ENCODE measurements around the gene WWOX. TPM values are rescaled to one million over a fixed set of nuclear protein-coding genes. Genes with fewer than 3 reads are reported as not detected.

Gene WWOX
- polyA plus RNA-seq, 6 donors from 2014 or later = 9.1 to 17.0 (median 12.5) TPM

GRCh38 chr16:78425281-78425680, 325.8 kb downstream of the WWOX start:
- no peak overlapping the region for H3K4me3 Mint-ChIP-seq
- DNase-seq = no peak

GRCh38 chr16:78425891-78426510, 326.5 kb downstream of the WWOX start:
- H3K4me3 Mint-ChIP-seq = no peak overlapping the region
- ATAC-seq (ENCODE audit: low read depth in 2 of 2) (no peak), DNase-seq (no peak)
- H3K9me3 Mint-ChIP-seq = peaks cover 0 to 7% (median 0%) of the 10 kb centered on the region in 7 donors
- H3K36me3 Mint-ChIP-seq = peaks cover 8 to 29% of the 10 kb centered on the region in 2 donors
- H3K27me3 Mint-ChIP-seq = no peaks in the 10 kb centered on the region
- no peak overlapping the region for H3K27ac Mint-ChIP-seq
- no peaks in the 10 kb centered on the region for H3K4me1 Mint-ChIP-seq

More at GRCh38 chr16:78425281-78425680, 325.8 kb downstream of the WWOX start:
- Mint-ChIP-seq H3K27ac (no peak overlapping the region), H3K27me3 (no peaks in the 10 kb centered on the region), H3K4me1 (no peaks in the 10 kb centered on the region), H3K9me3 (peaks cover 0 to 7% (median 0%) of the 10 kb centered on the region in 7 donors), H3K36me3 (peaks cover 8 to 28% of the 10 kb centered on the region in 2 donors)
- ATAC-seq (ENCODE audit: low read depth in 2 of 2) = no peak

GRCh38 chr16:78428193-78428592, 328.7 kb downstream of the WWOX start:
- DNase-seq (no peak), ATAC-seq (ENCODE audit: low read depth in 2 of 2) (no peak)
- Mint-ChIP-seq H3K36me3 (peaks cover 8 to 29% of the 10 kb centered on the region in 2 donors), H3K27me3 (no peaks in the 10 kb centered on the region), H3K9me3 (peaks cover 0 to 7% (median 0%) of the 10 kb centered on the region in 7 donors), H3K4me3 (peak overlapping the region in 1 of 8 donors; percentile 16), H3K27ac (peak overlapping the region in 2 of 6 donors; percentile 50 to 52), H3K4me1 (no peaks in the 10 kb centered on the region)

- no peaks in the 10 kb centered on the region for H3K4me1 Mint-ChIP-seq
- H3K27me3 Mint-ChIP-seq = no peaks in the 10 kb centered on the region
- no peak for DNase-seq
- peaks cover 16 to 33% of the 10 kb centered on the region in 2 donors for H3K36me3 Mint-ChIP-seq
- no peak for ATAC-seq (ENCODE audit: low read depth in 2 of 2)
- no peak overlapping the region for H3K27ac Mint-ChIP-seq
- peaks cover 0 to 7% (median 0%) of the 10 kb centered on the region in 7 donors for H3K9me3 Mint-ChIP-seq
- H3K4me3 Mint-ChIP-seq = no peak overlapping the region
Observed at GRCh38 chr16:78430281-78430680, 330.8 kb downstream of the WWOX start.

- Mint-ChIP-seq H3K9me3 (peaks cover 0 to 7% (median 0%) of the 10 kb centered on the region in 7 donors), H3K4me1 (no peaks in the 10 kb centered on the region), H3K27ac (no peak overlapping the region), H3K27me3 (no peaks in the 10 kb centered on the region), H3K36me3 (peaks cover 16 to 25% of the 10 kb centered on the region in 2 donors), H3K4me3 (no peak overlapping the region)
- DNase-seq (no peak), ATAC-seq (ENCODE audit: low read depth in 2 of 2) (no peak)
Observed at GRCh38 chr16:78431004-78431670, 331.7 kb downstream of the WWOX start.

GRCh38 chr16:78431701-78432100, 332.2 kb downstream of the WWOX start:
- Mint-ChIP-seq H3K36me3 (peaks cover 16 to 21% of the 10 kb centered on the region in 2 donors), H3K4me3 (no peak overlapping the region), H3K27me3 (no peaks in the 10 kb centered on the region), H3K4me1 (no peaks in the 10 kb centered on the region), H3K9me3 (peaks cover 0 to 7% (median 0%) of the 10 kb centered on the region in 7 donors), H3K27ac (no peak overlapping the region)
- no peak for DNase-seq
- ATAC-seq (ENCODE audit: low read depth in 2 of 2) = no peak

- Mint-ChIP-seq H3K27me3 (no peaks in the 10 kb centered on the region), H3K36me3 (peaks cover 16 to 21% of the 10 kb centered on the region in 2 donors), H3K9me3 (peaks cover 0 to 7% (median 0%) of the 10 kb centered on the region in 7 donors), H3K27ac (no peak overlapping the region), H3K4me1 (no peaks in the 10 kb centered on the region), H3K4me3 (no peak overlapping the region)
- ATAC-seq (ENCODE audit: low read depth in 2 of 2) = no peak
- no peak for DNase-seq
Observed at GRCh38 chr16:78432451-78432850, 333.0 kb downstream of the WWOX start.

GRCh38 chr16:78433116-78433515, 333.7 kb downstream of the WWOX start:
- Mint-ChIP-seq H3K27ac (no peak overlapping the region), H3K4me3 (no peak overlapping the region), H3K36me3 (peaks cover 16 to 21% of the 10 kb centered on the region in 2 donors), H3K4me1 (no peaks in the 10 kb centered on the region), H3K9me3 (peaks cover 0 to 7% (median 0%) of the 10 kb centered on the region in 7 donors), H3K27me3 (no peaks in the 10 kb centered on the region)
- DNase-seq = no peak
- no peak for ATAC-seq (ENCODE audit: low read depth in 2 of 2)

- H3K4me3 Mint-ChIP-seq = no peak overlapping the region
- ATAC-seq (ENCODE audit: low read depth in 2 of 2) (no peak), DNase-seq (no peak)
- no peak overlapping the region for H3K27ac Mint-ChIP-seq
- H3K9me3 Mint-ChIP-seq = peaks cover 0 to 7% (median 0%) of the 10 kb centered on the region in 7 donors
- H3K36me3 Mint-ChIP-seq = peaks cover 16 to 17% of the 10 kb centered on the region in 2 donors
- no peaks in the 10 kb centered on the region for H3K4me1 Mint-ChIP-seq
- no peaks in the 10 kb centered on the region for H3K27me3 Mint-ChIP-seq
Observed at GRCh38 chr16:78434401-78434800, 334.9 kb downstream of the WWOX start.

- DNase-seq (no peak), ATAC-seq (ENCODE audit: low read depth in 2 of 2) (no peak)
- peak overlapping the region in 1 of 6 donors; percentile 84 for H3K27ac Mint-ChIP-seq
- no peak overlapping the region for H3K4me3 Mint-ChIP-seq
- H3K36me3 Mint-ChIP-seq = peaks cover 8% of the 10 kb centered on the region in 2 donors
- no peaks in the 10 kb centered on the region for H3K4me1 Mint-ChIP-seq
- H3K27me3 Mint-ChIP-seq = no peaks in the 10 kb centered on the region
- H3K9me3 Mint-ChIP-seq = no peaks in the 10 kb centered on the region
Observed at GRCh38 chr16:78435260-78435659, 335.8 kb downstream of the WWOX start.

GRCh38 chr16:78436023-78436422, 336.6 kb downstream of the WWOX start:
- no peak overlapping the region for H3K27ac Mint-ChIP-seq
- H3K36me3 Mint-ChIP-seq = peaks cover 7 to 8% of the 10 kb centered on the region in 2 donors
- no peak overlapping the region for H3K4me3 Mint-ChIP-seq
- H3K27me3 Mint-ChIP-seq = no peaks in the 10 kb centered on the region
- H3K4me1 Mint-ChIP-seq = no peaks in the 10 kb centered on the region
- no peak for ATAC-seq (ENCODE audit: low read depth in 2 of 2)
- DNase-seq = no peak
- no peaks in the 10 kb centered on the region for H3K9me3 Mint-ChIP-seq

- Mint-ChIP-seq H3K27me3 (no peaks in the 10 kb centered on the region), H3K36me3 (peaks cover 7 to 8% of the 10 kb centered on the region in 2 donors), H3K27ac (peak overlapping the region in 1 of 6 donors; percentile 38), H3K4me3 (no peak overlapping the region), H3K4me1 (no peaks in the 10 kb centered on the region), H3K9me3 (no peaks in the 10 kb centered on the region)
- DNase-seq = no peak
- ATAC-seq (ENCODE audit: low read depth in 2 of 2) = no peak
Observed at GRCh38 chr16:78436846-78437245, 337.4 kb downstream of the WWOX start.

GRCh38 chr16:78437352-78437968, 338.0 kb downstream of the WWOX start:
- DNase-seq (no peak), ATAC-seq (ENCODE audit: low read depth in 2 of 2) (no peak)
- Mint-ChIP-seq H3K36me3 (peaks cover 7 to 8% of the 10 kb centered on the region in 2 donors), H3K4me3 (no peak overlapping the region), H3K27me3 (no peaks in the 10 kb centered on the region), H3K4me1 (no peaks in the 10 kb centered on the region), H3K9me3 (no peaks in the 10 kb centered on the region), H3K27ac (no peak overlapping the region)

GRCh38 chr16:78438219-78438618, 338.8 kb downstream of the WWOX start:
- H3K27me3 Mint-ChIP-seq = no peaks in the 10 kb centered on the region
- no peak for ATAC-seq (ENCODE audit: low read depth in 2 of 2)
- no peaks in the 10 kb centered on the region for H3K4me1 Mint-ChIP-seq
- H3K4me3 Mint-ChIP-seq = no peak overlapping the region
- no peak for DNase-seq
- H3K9me3 Mint-ChIP-seq = no peaks in the 10 kb centered on the region
- peaks cover 7 to 8% of the 10 kb centered on the region in 2 donors for H3K36me3 Mint-ChIP-seq
- peak overlapping the region in 1 of 6 donors; percentile 43 for H3K27ac Mint-ChIP-seq

Measured in naive B cell (primary cell).